A673 (cell line): ENCODE results near the gene GBE1.

ENCODE experiments used
- EZH2 ChIP-seq: fragments of 200-600 bp; sonication (generic); IDR thresholded peaks from 2 replicates; pipeline ENCODE4 v1.6.1; 2017; ENCODE audit warnings: borderline replicate concordance, low read depth, mild to moderate bottlenecking, mixed read lengths, antibody characterized with exemption, low read length; ENCODE audit not compliant: poor library complexity, severe bottlenecking
- TF ChIP-seq, protein P1 (sequence below): fragments of 300-800, 200-600 bp; sonication (generic); conservative IDR thresholded peaks from 2 replicates; pipeline ENCODE4 v1.5.1; 2017; ENCODE audit warnings: low read depth, mild to moderate bottlenecking, antibody characterized with exemption, low read length, moderate library complexity, mixed read lengths

DNA sequence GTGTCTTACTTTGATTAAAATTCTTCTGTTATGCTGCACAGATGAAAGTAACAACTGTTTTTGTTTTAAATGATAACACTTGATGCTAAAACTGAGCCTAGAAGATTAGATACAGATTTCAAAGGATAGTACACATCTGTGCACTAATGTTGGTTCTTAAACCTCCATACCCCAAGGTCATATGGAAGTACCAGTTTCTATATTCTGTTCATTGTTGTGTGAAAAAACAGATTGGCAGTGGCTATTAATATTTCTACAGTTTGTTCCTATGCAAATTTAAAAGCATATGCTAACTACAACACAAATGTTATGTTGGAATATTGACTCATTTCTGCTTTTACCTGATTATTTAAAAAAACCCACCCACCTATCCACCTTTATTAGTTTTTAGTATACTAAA, 32.0 kb upstream of the GBE1 start:
- TF ChIP-seq, protein P1, sequence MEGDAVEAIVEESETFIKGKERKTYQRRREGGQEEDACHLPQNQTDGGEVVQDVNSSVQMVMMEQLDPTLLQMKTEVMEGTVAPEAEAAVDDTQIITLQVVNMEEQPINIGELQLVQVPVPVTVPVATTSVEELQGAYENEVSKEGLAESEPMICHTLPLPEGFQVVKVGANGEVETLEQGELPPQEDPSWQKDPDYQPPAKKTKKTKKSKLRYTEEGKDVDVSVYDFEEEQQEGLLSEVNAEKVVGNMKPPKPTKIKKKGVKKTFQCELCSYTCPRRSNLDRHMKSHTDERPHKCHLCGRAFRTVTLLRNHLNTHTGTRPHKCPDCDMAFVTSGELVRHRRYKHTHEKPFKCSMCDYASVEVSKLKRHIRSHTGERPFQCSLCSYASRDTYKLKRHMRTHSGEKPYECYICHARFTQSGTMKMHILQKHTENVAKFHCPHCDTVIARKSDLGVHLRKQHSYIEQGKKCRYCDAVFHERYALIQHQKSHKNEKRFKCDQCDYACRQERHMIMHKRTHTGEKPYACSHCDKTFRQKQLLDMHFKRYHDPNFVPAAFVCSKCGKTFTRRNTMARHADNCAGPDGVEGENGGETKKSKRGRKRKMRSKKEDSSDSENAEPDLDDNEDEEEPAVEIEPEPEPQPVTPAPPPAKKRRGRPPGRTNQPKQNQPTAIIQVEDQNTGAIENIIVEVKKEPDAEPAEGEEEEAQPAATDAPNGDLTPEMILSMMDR = no peak
- no peak for TF ChIP-seq EZH2
